ENCODE measurements around the gene LRCH1.
"Not testable (repeated sequence)": the region's sequence is repeated elsewhere in the genome, so short reads cannot be mapped to it uniquely, and the experiment has no call there.

Gene LRCH1

DNA sequence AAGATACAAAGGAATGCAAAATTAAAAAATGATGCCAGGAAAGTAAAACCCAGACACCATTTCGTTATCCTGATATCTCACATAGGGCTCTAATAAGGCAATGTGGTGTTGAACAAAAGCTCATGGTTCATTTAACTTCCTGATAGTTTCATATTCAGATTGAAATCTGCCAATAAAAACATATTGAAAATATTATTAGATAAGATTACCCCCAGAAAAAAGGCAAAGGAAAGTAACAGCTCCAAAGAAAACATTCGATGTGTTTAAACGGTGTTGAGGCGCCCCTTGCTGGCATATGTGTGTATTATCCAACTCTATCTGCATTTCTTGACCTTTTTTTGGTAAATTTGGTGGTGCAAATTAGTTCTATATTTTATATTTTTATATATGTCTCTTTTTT lies 168.1 kb downstream of the LRCH1 start:
- DNase-seq = peak; percentile 7

DNA sequence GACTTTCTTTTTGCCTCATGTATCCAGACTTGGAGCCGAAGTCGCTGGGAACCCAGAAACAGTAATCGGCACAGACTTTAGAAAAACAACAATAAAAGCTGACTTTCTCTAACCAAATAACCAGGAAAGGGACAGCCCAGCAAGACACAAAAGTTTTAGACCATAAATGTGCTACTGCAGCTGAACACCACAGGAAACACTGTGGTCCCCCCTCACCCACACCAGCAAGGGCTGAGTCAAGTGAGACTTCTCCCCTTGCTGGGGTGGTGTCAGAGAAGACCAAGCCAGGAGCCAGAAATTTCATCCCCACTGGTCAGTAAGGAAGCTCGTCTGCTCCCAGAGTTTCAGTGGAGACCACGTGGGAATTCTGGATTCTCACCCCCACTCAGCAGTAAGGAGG lies 173.4 kb downstream of the LRCH1 start:
- no peak for DNase-seq

DNA sequence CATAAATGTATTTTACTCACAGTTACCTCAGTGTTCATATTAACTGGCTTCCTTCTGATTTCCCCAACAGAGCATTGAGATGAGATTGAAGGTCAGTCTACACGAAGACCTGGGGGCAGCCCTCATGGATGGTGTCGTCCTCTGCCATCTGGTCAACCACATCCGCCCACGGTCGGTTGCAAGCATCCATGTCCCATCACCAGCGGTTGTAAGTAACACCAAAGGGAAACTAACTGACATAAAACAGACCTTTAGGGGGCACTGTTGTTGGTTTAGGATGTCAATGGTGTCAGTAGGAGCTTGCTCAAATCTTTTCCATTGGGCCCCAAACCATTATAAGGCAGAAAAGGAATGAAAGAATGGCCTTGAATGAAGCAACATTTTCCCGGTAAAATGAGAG lies 175.8 kb downstream of the LRCH1 start:
- no peak for DNase-seq

DNA sequence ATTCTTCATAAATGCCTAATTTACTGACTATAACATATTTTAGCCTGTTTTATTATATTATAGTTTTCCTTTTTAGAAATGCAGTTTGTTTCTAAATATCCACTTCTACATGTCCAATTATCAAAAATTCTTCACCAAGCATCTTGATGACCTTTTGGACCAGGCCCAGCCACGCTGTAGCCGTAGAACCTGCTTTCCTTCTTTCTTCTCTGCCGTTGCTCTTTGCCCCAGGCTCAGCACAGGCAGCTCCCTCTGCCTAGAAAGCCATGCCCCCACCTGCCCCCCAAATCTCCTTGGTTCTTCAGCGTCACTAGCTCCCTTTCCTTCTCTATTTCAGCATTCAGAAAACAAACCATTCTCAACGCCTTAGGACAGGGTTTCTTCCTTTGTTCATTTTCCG lies 178.6 kb downstream of the LRCH1 start:
- no peak for DNase-seq

DNA sequence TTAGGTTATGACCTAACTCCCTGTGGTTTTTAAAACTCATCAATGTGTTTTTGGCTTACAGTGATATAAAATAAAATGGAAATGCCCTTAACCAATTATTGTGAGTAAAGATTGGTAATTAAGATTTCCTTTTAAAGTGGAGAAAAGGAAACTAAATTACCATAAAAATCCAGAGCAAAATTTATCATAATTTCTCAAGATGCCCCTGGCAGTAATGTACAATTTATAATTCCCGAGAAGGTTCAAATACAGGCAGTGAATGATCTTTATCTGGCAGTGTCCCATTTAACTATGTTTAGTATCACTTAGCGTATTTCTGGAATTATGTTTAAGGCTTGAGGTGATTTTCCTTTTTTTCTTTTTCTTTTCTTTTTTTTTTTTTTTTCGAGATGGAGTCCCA lies 182.5 kb downstream of the LRCH1 start:
- no peak for DNase-seq

DNA sequence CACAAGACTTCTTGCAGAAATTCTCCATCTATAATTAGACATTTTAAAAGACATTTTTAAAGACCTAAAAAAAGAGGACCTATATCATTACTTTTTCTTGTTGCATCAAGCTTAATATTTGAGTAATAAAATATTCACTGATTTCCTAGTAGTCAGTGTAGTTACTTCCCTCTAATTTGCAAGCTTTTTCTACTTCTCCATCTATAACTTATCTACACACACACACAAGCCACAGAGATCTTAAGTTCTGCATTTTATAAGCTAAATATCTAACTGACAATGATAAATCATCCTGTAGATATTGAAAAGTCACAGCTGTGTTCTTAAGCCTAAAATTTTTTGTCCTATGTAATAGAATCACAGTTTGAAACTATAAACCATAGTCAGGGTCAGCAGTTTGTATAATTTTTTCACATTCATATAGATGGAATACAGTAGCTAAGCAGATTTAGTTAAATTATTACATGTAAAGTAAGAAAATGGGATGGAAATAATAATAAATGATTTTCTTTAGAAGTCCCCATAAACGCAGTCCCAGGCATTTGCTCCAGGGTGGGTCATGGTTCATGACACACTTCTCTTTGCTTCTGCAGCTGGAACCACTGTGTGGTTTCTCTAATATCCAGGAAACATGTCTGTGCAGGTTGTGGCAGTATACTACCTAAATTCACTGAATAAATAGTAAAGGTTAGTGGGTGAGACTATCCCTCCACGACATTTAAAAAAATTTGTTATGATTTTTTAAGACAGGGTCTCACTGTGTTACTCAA lies 183.8 kb downstream of the LRCH1 start:
- no peak for DNase-seq

DNA sequence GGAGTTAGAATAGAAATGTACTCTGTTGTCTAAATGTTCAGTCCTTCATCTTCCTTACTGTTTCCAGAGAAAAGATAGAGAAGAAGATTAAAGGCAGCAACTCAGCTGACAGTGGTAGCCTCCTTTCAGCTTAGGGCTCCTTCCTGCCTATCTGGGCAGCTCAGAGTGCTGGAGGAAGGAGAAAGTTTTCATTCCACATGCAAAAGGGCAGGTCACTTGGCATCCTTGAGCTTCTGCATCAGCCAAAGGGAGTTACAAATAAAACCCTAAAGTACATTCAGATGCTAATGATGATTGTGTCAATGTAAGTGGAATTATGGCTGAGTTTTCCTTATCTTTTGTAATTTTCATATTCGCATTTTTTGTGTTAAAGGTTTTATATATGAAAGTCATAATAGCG lies 185.1 kb downstream of the LRCH1 start:
- DNase-seq = no peak

DNA sequence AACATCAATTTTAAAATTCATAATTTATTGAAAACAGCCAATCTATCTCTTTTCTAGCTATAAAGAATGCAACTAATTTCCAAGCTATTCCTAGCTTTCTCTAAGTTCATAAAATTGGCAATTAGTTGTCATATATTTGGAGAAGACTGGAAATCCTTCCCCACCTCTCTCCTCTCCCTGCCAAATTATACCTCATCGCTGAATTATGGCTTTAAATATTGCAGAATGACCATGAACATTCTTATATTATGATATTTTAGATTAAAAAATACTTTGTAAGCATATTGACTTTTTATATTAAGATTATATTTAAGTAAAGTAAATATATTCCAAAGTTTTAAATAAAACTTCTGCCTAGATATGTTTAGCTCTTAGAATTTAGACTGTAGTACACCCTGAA lies 185.8 kb downstream of the LRCH1 start:
- no peak for DNase-seq

DNA sequence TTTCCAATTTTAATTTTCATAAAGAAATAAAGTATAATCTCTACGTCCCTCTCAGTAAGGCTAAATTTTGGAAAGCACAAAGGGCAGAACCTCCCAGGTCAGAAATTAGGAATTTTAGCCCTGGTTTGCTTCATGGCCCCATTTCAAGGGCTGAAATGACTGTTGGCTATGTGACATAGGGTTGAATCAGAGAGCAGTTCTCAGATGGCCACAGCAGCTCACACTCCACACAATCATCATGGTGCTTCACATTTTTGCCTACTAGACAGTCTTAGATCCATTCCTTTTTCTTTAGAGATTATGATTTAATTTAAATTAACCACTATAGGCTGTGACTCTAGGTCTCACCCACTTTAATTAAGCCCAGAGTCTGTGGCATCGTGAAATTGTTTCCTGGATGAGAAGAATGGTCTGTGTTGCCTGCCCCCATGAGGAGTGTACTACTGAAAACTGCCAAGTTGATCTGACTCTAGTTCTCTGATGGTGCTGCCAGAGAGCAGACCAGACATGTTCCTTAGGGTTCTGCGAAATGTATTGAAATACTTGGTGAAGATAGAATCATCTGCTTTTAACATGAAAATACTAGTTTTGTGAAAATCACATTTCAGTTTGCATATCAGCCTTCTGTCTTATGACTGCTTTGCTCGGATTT lies 186.6 kb downstream of the LRCH1 start:
- no peak for DNase-seq

DNA sequence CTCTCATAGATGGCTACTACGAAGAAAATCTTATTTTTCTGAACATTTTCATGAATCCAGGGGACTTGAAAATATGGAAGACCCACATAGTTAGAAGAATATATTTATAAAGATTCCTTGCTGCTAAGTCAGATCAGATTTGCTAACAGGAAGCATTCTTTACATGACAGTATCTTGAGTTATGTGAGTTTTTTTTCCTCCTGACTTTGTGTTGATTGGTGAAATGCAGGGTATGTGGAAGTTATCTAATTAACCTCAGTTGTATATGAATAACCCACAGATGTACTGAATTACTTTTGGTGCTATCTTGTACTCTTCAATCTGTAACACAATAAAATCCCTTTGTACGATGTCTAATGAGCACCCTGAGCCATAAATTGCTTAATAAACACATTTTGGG lies 190.2 kb downstream of the LRCH1 start:
- DNase-seq = no peak

DNA sequence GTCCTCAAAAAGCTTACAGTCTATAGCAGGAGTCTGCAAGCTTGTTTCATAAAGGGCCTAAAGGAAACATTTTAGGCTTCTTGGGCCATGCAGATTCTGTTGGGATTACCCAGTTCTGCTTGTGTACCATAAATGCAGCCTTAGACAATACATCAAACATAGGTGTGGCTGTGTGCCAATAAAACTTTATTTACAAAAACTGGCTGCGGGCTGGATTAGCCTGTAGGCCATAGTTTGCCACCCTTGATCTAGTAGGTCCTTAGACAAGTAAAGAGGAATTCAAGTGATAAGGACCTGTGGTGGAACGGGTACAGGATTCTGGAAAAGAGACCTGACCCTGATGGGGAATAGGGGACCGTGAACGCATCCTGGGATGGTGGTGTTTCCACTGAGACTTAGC lies 192.1 kb downstream of the LRCH1 start:
- no peak for DNase-seq

DNA sequence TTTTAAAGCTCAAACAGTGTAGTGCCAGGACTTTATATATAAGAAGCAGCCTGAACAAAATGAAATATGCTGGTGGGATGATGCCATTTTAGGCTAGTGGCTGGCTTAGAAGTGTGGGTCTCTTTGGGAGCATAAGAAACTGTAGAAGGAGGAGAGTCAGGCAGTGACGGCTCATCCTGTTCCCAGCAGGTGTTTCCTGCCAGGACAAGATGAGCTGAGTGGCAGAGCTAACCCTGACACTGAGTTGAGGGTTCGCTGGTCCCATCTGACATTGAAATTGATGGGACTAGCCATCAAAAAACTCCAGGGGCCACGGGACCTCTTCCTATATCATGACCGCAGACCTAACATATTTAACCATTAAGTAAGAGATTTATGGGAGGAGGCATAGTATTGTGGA lies 192.7 kb downstream of the LRCH1 start:
- DNase-seq = no peak

DNA sequence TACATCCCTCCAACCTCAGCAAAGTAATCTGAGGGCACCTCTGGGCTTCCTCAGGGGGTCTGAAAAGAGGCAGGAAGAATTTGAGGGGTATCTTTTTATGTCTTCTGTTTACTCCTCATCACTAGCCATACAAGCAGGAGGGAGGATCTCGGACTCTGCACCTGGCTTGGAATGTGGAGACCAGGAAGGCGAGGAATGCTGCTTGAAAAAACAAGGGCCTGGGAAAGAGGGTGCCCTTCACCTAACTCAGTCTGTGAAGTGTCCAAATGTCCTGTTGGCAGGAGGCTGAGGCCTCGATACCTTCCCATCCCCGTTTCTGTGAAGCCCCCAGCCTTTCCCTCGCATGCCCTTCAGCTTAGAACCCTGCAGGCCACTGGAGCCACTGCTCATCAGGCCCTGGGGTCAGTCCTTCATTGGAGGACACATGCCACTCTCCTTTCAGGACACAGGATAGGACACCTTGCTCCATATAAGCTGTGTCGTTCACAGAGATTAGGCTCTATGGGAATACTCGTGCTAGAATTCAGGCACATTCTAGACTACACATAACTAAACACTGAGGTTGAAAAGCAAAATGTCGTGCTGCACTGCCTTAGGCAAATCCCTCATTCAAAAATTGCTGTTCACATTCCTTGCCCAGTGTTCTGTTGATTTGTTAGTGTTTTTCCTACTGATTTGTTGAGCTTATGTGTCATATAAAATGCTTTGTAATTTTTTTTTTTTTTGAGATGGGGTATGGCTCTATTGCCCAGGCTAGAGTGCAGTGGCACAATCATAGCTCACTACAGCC lies 194.3 kb downstream of the LRCH1 start:
- no peak for DNase-seq

DNA sequence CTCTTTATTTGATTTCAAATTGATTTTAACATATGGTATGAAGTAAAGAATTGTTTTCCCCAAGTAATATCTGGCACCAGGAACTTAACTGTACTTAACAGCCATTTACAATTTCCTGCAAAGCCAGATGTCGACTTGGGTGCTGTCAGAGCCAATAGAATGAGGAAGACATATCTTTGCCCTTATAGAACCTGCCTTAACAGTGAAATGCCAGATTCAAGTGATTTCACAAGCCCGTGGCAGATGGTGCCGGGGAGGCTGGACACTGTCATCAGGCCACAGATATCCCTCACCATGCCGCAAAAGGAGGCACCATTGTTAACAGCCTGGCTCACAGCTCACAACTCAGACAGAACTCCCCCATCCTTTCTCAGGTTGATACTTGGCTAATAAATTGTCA lies 195.3 kb downstream of the LRCH1 start:
- DNase-seq = no peak

DNA sequence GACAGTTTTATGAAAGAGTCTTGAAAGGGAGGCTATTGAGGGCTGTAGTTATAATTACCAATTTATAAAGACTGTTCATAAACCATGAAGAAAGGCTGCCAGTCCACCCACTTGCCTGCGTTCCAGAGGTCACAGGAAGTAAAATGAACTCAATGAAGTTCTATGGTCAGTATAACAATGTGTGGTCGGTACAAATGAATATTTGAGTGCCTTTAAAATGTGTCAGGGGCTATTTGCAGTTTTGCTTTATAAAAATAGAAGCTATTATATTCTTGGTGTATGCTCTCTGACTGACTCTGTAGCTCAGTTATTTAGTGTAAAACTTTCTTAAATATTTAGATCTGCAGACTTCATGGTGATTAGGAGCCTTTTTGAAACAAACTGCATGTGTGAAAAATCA lies 197.0 kb downstream of the LRCH1 start:
- DNase-seq = no peak

DNA sequence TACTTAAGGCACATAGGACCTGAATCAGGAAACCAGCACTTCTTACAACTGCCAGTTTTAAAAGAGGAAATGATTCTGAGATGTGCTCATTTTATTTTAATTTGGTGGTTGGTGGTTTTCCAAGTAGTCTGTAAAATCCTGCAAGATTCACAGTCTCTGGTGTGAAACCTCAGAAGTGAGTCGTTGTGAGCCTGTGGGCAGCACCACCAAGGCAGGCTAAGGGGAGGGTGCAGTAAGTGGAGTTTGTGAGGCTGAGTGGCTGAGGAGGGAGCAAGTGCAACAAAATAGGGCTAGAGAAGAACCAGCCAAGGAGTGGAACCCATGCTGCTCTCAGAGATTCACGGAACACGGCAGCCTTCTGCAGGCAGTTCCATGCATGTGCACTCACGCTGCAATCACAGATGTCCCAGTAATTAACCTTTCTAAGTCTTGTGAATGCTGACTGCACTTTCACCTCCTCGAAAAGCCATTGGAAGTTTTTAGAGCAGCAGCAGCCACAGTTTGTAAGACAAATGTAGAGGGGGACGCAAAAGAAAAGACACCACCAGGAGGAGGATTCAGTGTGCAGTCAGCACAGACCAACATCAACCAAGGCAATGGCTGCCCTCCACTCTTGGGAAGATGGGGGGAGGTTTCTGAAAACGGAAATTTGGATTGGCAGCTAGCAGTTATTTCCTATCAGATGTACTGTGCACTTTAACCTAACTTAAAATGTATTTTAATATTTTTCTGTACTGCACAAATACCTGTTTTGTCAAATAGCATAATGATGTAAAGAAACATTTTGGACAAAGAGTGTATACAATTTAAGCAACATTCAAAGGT lies 199.1 kb downstream of the LRCH1 start:
- no peak for DNase-seq

DNA sequence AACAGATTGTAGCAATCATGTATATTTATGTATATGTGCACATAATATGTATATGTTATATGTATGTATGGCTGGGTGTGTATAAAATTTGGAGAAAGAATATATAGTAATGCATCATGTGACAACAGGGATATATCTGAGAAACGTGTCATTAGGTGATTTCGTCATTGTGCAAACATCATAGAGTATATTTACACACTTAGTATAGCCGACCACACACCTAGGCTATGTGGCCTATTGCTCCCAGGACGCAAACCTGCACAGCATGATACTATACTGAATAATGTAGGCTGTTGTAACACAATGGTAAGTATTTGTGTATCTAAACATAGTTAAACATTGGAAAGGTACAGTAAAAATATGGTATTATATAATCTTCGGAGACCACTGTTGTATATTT lies 200.2 kb downstream of the LRCH1 start:
- peak; percentile 0 for DNase-seq

DNA sequence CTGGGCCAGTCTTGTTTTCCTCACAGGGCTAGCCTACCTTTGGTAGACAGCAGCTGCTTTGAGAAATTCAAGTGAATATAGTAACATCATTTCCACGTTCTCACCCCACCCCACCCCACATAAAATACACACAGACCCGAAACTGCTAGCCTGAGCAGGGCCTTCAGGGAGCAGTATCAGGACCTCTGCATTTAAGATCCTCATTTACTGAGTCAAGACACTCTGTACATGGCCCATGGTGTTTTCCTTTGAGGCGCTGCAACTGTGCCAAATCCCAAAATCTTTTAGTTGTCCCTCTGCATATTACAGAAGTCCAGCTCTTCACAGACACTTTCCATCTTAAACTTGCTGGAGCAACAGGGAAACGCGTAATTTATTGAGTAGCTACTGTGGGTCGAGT lies 200.9 kb downstream of the LRCH1 start:
- no peak for DNase-seq

DNA sequence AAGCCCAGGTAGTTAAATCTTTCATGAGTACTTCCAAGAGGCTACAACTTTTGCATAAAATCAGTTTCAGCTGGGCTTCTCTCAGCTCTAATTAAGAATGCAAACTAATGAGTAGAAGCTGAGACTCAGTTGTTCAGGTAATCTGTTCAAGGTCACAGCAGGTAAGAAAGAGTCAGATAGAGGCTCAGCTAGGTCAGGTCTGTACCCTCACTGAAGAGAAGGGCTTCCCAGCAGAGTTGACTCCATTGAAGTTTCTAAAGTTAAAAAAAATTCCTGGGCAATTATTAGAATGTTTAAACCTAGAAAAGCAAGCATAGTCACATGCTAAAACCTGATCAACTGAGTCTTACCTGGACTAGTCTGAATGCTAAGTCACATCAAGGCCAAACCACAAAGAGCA lies 201.8 kb downstream of the LRCH1 start:
- no peak for DNase-seq

DNA sequence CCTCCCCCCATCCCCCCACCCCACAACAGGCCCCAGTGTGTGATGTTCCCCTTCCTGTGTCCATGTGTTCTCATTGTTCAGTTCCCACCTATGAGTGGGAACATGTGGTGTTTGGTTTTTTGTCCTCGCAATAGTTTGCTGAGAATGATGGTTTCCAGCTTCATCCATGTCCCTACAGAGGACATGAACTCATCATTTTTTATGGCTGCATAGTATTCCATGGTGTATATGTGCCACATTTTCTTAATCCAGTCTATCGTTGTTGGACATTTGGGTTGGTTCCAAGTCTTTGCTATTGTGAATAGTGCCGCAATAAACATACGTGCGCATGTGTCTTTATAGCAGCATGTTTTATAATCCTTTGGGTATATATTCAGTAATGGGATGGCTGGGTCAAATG lies 202.5 kb downstream of the LRCH1 start:
- not testable (repeated sequence) for DNase-seq

DNA sequence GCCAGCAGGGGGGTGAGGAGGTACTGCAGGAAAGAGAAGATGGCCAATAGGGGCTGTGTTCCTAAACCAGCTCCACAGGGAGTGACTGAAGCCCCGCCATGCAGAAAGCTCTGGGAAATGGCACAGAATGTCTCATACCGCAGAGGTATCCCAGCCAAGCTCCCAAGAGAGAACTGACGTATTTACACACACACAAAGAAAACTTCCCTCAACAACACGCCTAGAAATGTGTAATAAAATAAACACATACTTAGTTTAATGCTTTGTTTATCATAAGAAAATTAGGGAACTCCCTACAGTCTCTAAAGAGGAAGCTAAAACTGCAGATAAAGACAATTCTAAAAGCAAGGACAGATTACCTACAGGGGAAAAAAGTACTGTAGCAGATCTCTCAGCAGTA lies 204.0 kb downstream of the LRCH1 start:
- no peak for DNase-seq

DNA sequence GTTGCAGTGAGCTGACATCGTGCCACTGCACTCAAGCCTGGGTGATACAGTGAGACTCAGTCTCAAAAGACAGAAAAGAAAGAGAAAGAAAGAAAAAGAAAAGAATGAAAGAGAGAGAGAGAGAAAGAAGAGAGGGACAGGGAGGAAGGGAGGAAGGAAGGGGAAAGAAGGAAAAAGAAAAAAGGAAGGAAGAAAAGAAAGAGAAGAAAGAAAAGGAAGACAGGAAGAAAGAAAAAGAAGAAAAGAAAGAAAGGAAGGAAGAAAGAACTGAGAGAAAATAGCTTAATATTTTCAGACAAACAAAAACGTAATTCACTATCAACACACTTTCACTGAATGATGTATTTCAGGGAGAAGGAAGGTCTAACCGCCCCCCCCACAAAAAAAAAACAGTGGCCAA lies 204.7 kb downstream of the LRCH1 start:
- DNase-seq = no peak

DNA sequence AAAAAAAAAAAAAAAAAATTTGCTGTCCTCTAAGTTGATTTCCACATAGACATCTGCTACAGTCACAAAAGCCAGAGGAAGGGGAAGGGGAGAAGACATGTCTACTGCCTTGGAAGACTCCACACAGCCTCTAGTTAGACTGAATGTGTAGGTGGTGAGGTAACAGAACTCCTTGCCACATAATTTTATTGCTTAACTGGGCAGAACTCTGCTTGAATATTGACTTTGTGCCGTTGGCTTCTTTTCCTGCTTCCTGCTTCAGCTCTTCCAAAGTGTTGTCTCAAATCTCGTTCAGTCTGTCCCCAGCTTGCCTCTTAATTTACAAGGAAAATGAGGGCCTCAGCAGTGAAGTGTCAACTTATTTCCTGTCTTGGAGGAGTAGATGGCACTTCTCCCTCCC lies 206.9 kb downstream of the LRCH1 start:
- DNase-seq = no peak
